Measurements from ENCODE around the gene LMAN2L.

DNA sequence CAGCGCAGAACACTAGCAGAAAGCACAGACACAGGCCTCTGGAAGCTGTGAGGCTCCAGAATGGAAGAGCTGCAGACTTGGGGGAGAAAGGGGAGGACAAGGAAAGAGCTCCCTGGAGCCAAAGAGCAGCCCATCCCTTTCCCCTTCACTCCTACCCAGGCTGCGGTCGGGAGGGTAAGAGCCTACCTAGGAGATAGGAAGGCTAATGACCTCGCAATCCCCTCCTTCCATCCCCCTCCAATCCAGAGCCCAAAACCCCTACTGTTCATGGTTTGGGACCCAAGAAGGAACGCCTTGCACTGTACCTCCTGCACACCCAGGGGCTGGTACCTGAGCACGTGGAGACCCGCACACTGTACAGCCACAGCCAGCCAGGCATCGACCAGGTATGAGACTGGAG lies 39.8 kb downstream of the LMAN2L start:
- no peak for TF ChIP-seq POLR2AphosphoS5 (IDR thresholded peaks at IDR 0.05; ENCODE audit: low read depth, low read length)
- no peak for TF ChIP-seq POLR2A (IDR thresholded peaks at IDR 0.05; ENCODE audit: low read depth, low read length)
- TF ChIP-seq TAF1 (IDR thresholded peaks at IDR 0.05; ENCODE audit: borderline replicate concordance, low read depth, low read length): no peak

Data from GM12892 (cell line).